Liver (tissue), 9 donors: ENCODE measurements around the gene SYNJ2. TPM values are rescaled to one million over a fixed set of nuclear protein-coding genes. Genes with fewer than 3 reads are reported as not detected.

Source experiments
- DNase-seq: peaks from one replicate; pipeline ENCODE4 v3.0.0-alpha.2; 2017; ENCODE audit warnings: low spot score
- H3K27ac ChIP-seq, 2 donors: one replicate each; pipeline ENCODE4 v1.7.0; 2013; ENCODE audit warnings: inconsistent platforms in 2 of 2, low read length in 2 of 2, control low read depth in 1 of 2, low read depth in 1 of 2, mild to moderate bottlenecking in 1 of 2
- H3K27me3 ChIP-seq, 4 donors: one replicate each; pipeline versions ENCODE4 v1.6.1 to v1.7.0; 2013; ENCODE audit warnings: low read length in 3 of 4, inconsistent platforms in 1 of 4, mild to moderate bottlenecking in 1 of 4, moderate library complexity in 1 of 4; ENCODE audit not compliant: control insufficient read depth in 4 of 4, insufficient read depth in 4 of 4
- H3K36me3 ChIP-seq, 4 donors: one replicate each; pipeline versions ENCODE4 v1.6.1 to v1.7.0; 2013; ENCODE audit warnings: low read length in 3 of 4, mild to moderate bottlenecking in 3 of 4, low read depth in 1 of 4, moderate library complexity in 1 of 4; ENCODE audit not compliant: control insufficient read depth in 4 of 4, insufficient read depth in 3 of 4
- H3K4me1 ChIP-seq, 4 donors: one replicate each; pipeline versions ENCODE4 v1.6.1 to v1.7.0; 2013; ENCODE audit warnings: low read length in 3 of 4, mild to moderate bottlenecking in 3 of 4, moderate library complexity in 1 of 4; ENCODE audit not compliant: control insufficient read depth in 4 of 4, insufficient read depth in 4 of 4
- H3K4me3 ChIP-seq, 3 donors: one replicate each; pipeline versions ENCODE4 v1.6.1 to v1.7.0; 2013; ENCODE audit warnings: low read length in 3 of 3, control low read depth in 1 of 3, low read depth in 1 of 3, mild to moderate bottlenecking in 1 of 3
- H3K9ac ChIP-seq, 2 donors: one replicate each; pipeline ENCODE4 v1.7.0; 2013; ENCODE audit warnings: low read length in 2 of 2, mild to moderate bottlenecking in 2 of 2, moderate library complexity in 2 of 2, control low read depth in 1 of 2, low read depth in 1 of 2
- H3K9me3 ChIP-seq, 4 donors: one replicate each; pipeline versions ENCODE4 v1.6.1 to v1.7.0; 2013; ENCODE audit warnings: low read length in 3 of 4; ENCODE audit not compliant: control insufficient read depth in 4 of 4
- EGR1 ChIP-seq, 2 donors: IDR thresholded peaks; 2 replicates each; pipeline ENCODE4 v1.6.1; 2016 to 2018; ENCODE audit warnings: antibody characterized with exemption in 2 of 2, low read depth in 2 of 2
- FOXA1 ChIP-seq: IDR thresholded peaks from 2 replicates; pipeline ENCODE4 v1.6.1; 2016; ENCODE audit warnings: antibody characterized with exemption
- FOXA2 ChIP-seq: IDR thresholded peaks from 2 replicates; pipeline ENCODE4 v1.6.1; 2016; ENCODE audit warnings: antibody characterized with exemption
- GABPA ChIP-seq, 2 donors: IDR thresholded peaks in 1 of 2; conservative IDR thresholded peaks in 1 of 2; 2 replicates each; pipeline ENCODE4 v1.6.1; 2016; ENCODE audit warnings: antibody characterized with exemption in 2 of 2, mild to moderate bottlenecking in 1 of 2, moderate library complexity in 1 of 2
- HNF4A ChIP-seq, 2 donors: conservative IDR thresholded peaks; 2 replicates each; pipeline ENCODE4 v1.6.1; 2016; ENCODE audit warnings: antibody characterized with exemption in 2 of 2, mild to moderate bottlenecking in 2 of 2
- HNF4G ChIP-seq: IDR thresholded peaks from 2 replicates; pipeline ENCODE4 v1.6.1; 2016; ENCODE audit warnings: antibody characterized with exemption
- JUND ChIP-seq, 2 donors: IDR thresholded peaks; 2 replicates each; pipeline ENCODE4 v1.6.1; 2016; ENCODE audit warnings: antibody characterized with exemption in 2 of 2
- NR2F2 ChIP-seq: IDR thresholded peaks from 2 replicates; pipeline ENCODE4 v1.6.1; 2016; ENCODE audit warnings: antibody characterized with exemption
- RAD21 ChIP-seq, 2 donors: IDR thresholded peaks; 2 replicates each; pipeline ENCODE4 v1.6.1; 2016; ENCODE audit warnings: antibody characterized with exemption in 2 of 2, mild to moderate bottlenecking in 2 of 2
- RXRA ChIP-seq, 2 donors: IDR thresholded peaks; 2 replicates each; pipeline ENCODE4 v1.6.1; 2017 to 2018; ENCODE audit warnings: antibody characterized with exemption in 2 of 2, mild to moderate bottlenecking in 1 of 2
- SP1 ChIP-seq: IDR thresholded peaks from 2 replicates; pipeline ENCODE4 v1.6.1; 2018; ENCODE audit warnings: antibody characterized with exemption, mild to moderate bottlenecking
- TAF1 ChIP-seq: conservative IDR thresholded peaks from 2 replicates; pipeline ENCODE4 v1.6.1; 2016; ENCODE audit warnings: antibody characterized with exemption, mild to moderate bottlenecking
- YY1 ChIP-seq: IDR thresholded peaks from 2 replicates; pipeline ENCODE4 v1.6.1; 2016; ENCODE audit warnings: antibody characterized with exemption, mild to moderate bottlenecking
- WGBS: extraction: QIAGEN DNeasy Blood & Tissue Kit; methylation state at CpG from one replicate; pipeline ENCODE4 v1.1.7; 2013; 5-methylcytosine and 5-hydroxymethylcytosine counted together
- polyA plus RNA-seq, 2 donors: library from polyadenylated mRNA; stranded (reverse) in 1 of 2; unstranded in 1 of 2; fragments of 200-250 nt in 1 of 2; fragments of >200 nt in 1 of 2; fragmentation: Nextera tagmentation in 1 of 2; extraction: Ambion mirVana in 1 of 2; gene quantifications; one replicate each; pipeline versions ENCODE4 v1.2.1 to v1.2.3, GENCODE V29; 2013 to 2015
- total RNA-seq, 2 donors: library from RNA; depleted of rRNA; stranded (reverse); fragments of >200 nt; gene quantifications; one replicate each; pipeline ENCODE4 v1.2.3, GENCODE V29; 2014
- TF ChIP-seq, protein P1 (sequence below): fragments of 150-350 bp; IDR thresholded peaks from 2 replicates; pipeline ENCODE4 v1.5.1; 2017; ENCODE audit warnings: improper control_type of control experiment, low read depth, low read length; ENCODE audit not compliant: missing input control
- TF ChIP-seq, protein P2 (sequence below): IDR thresholded peaks from 2 replicates; pipeline ENCODE4 v1.6.1; 2016; ENCODE audit warnings: antibody characterized with exemption
- TF ChIP-seq, protein P3 (sequence below): IDR thresholded peaks from 2 replicates; pipeline ENCODE4 v1.6.1; 2016; ENCODE audit warnings: antibody characterized with exemption, mild to moderate bottlenecking
- TF ChIP-seq, protein P4 (sequence below): IDR thresholded peaks from 2 replicates; pipeline ENCODE4 v1.6.1; 2016; ENCODE audit warnings: antibody characterized with exemption
- TF ChIP-seq, protein P5 (sequence below): IDR thresholded peaks from 2 replicates; pipeline ENCODE4 v1.6.1; 2016; ENCODE audit warnings: antibody characterized with exemption
- donor health status: healthy.
- donor health status: healthy.
- donor health status: healthy.
- donor health status: healthy.
- donor health status: healthy.

SYNJ2 gene
- total and polyA plus RNA-seq, 4 donors = 2.4 to 8.9 (median 3.2) TPM

DNA sequence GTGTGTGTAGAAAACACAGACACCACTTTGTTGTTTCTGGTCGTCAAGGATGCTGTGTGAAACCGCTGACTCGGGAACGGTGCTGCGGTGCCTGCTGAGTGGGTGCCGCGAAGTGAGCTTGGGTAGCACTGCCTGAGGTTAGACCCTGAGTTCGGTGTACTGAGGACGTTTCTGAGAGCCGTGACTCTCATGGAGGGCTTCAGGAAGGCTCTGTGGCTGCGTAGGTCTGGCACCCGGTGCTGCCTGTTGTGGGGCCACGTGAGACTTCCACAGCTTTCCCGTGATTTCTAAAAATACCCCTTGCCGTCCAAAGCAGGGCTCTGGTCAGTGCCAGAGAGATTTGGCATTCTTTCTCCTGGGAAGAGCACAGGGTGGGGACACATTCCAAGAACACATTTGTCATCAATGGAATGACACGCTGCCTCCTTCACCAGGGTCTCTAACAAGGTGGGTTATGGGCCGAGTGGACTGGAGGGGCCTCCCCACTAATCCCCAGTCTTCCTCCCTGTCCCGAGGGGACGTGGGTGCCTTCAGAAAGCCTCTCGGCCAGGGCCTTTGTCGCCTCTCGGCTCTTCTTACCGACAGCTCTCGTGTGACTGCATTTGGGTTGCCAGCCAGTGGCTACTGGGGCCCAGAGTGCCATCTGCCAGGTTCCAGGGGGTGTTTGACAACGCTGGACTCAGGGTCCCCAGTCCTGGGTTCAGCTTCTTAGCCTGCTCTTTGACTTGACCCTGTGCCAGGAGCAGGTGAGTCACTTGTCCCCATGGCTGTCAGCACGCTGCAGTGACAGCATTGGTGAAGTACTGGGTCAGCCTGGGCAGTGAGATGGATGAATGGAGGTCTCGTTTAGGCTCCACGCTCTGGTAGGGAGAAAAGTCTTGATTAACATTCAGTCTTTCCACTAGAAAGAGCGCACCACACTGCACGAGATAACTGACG, 62.2 kb downstream of the SYNJ2 start:
- 92% methylated on average over 31 of the region's 31 CpGs for WGBS
- H3K9ac ChIP-seq = no peak overlapping the region
- no peak for DNase-seq
- no peak overlapping the region for H3K27ac ChIP-seq
- peaks cover 0 to 5% (median 4%) of the 10 kb centered on the region in 4 donors for H3K4me1 ChIP-seq
- no peak overlapping the region for H3K4me3 ChIP-seq
- peaks cover 0 to 3% (median 2%) of the 10 kb centered on the region in 4 donors for H3K36me3 ChIP-seq
- no peaks in the 10 kb centered on the region for H3K27me3 ChIP-seq
- H3K9me3 ChIP-seq = no peaks in the 10 kb centered on the region
- no peak for TF ChIP-seq RAD21 (IDR thresholded peaks at IDR 0.05)
- TF ChIP-seq, protein P1, sequence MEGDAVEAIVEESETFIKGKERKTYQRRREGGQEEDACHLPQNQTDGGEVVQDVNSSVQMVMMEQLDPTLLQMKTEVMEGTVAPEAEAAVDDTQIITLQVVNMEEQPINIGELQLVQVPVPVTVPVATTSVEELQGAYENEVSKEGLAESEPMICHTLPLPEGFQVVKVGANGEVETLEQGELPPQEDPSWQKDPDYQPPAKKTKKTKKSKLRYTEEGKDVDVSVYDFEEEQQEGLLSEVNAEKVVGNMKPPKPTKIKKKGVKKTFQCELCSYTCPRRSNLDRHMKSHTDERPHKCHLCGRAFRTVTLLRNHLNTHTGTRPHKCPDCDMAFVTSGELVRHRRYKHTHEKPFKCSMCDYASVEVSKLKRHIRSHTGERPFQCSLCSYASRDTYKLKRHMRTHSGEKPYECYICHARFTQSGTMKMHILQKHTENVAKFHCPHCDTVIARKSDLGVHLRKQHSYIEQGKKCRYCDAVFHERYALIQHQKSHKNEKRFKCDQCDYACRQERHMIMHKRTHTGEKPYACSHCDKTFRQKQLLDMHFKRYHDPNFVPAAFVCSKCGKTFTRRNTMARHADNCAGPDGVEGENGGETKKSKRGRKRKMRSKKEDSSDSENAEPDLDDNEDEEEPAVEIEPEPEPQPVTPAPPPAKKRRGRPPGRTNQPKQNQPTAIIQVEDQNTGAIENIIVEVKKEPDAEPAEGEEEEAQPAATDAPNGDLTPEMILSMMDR = no peak
- TF ChIP-seq, protein P2, sequence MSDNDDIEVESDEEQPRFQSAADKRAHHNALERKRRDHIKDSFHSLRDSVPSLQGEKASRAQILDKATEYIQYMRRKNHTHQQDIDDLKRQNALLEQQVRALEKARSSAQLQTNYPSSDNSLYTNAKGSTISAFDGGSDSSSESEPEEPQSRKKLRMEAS = no peak
- TF ChIP-seq HNF4A (conservative IDR thresholded peaks at IDR 0.05) = no peak
- no peak for TF ChIP-seq YY1
- TF ChIP-seq EGR1 (IDR thresholded peaks at IDR 0.05; ENCODE audit: low read depth in 2 of 2) = no peak
- no peak for TF ChIP-seq TAF1
- TF ChIP-seq JUND (IDR thresholded peaks at IDR 0.05) = no peak
- TF ChIP-seq, protein P3, sequence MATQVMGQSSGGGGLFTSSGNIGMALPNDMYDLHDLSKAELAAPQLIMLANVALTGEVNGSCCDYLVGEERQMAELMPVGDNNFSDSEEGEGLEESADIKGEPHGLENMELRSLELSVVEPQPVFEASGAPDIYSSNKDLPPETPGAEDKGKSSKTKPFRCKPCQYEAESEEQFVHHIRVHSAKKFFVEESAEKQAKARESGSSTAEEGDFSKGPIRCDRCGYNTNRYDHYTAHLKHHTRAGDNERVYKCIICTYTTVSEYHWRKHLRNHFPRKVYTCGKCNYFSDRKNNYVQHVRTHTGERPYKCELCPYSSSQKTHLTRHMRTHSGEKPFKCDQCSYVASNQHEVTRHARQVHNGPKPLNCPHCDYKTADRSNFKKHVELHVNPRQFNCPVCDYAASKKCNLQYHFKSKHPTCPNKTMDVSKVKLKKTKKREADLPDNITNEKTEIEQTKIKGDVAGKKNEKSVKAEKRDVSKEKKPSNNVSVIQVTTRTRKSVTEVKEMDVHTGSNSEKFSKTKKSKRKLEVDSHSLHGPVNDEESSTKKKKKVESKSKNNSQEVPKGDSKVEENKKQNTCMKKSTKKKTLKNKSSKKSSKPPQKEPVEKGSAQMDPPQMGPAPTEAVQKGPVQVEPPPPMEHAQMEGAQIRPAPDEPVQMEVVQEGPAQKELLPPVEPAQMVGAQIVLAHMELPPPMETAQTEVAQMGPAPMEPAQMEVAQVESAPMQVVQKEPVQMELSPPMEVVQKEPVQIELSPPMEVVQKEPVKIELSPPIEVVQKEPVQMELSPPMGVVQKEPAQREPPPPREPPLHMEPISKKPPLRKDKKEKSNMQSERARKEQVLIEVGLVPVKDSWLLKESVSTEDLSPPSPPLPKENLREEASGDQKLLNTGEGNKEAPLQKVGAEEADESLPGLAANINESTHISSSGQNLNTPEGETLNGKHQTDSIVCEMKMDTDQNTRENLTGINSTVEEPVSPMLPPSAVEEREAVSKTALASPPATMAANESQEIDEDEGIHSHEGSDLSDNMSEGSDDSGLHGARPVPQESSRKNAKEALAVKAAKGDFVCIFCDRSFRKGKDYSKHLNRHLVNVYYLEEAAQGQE = no peak
- no peak for TF ChIP-seq FOXA2
- TF ChIP-seq, protein P4, sequence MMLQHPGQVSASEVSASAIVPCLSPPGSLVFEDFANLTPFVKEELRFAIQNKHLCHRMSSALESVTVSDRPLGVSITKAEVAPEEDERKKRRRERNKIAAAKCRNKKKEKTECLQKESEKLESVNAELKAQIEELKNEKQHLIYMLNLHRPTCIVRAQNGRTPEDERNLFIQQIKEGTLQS = no peak
- TF ChIP-seq FOXA1 = no peak
- no peak for TF ChIP-seq HNF4G
- TF ChIP-seq SP1 = no peak
- no peak for TF ChIP-seq GABPA (IDR thresholded peaks at IDR 0.05 in 1 of 2, conservative IDR thresholded peaks at IDR 0.05 in 1 of 2)
- TF ChIP-seq, protein P5, sequence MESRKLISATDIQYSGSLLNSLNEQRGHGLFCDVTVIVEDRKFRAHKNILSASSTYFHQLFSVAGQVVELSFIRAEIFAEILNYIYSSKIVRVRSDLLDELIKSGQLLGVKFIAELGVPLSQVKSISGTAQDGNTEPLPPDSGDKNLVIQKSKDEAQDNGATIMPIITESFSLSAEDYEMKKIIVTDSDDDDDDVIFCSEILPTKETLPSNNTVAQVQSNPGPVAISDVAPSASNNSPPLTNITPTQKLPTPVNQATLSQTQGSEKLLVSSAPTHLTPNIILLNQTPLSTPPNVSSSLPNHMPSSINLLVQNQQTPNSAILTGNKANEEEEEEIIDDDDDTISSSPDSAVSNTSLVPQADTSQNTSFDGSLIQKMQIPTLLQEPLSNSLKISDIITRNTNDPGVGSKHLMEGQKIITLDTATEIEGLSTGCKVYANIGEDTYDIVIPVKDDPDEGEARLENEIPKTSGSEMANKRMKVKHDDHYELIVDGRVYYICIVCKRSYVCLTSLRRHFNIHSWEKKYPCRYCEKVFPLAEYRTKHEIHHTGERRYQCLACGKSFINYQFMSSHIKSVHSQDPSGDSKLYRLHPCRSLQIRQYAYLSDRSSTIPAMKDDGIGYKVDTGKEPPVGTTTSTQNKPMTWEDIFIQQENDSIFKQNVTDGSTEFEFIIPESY = no peak
- no peak for TF ChIP-seq NR2F2
- no peak for TF ChIP-seq RXRA (IDR thresholded peaks at IDR 0.05)
